ENCODE data around the gene ACADS.

The ACADS gene

GRCh38 chr12:120720234-120720986, 5.2 kb upstream of the ACADS start:
- TF ChIP-seq CTCF (conservative IDR thresholded peaks at IDR 0.05; ENCODE audit: low read length): no peak
- DNase-seq (ENCODE audit: low read depth): peak; percentile 70
- H3K4me3 ChIP-seq (ENCODE audit: low read length): no peak overlapping the region

DNA sequence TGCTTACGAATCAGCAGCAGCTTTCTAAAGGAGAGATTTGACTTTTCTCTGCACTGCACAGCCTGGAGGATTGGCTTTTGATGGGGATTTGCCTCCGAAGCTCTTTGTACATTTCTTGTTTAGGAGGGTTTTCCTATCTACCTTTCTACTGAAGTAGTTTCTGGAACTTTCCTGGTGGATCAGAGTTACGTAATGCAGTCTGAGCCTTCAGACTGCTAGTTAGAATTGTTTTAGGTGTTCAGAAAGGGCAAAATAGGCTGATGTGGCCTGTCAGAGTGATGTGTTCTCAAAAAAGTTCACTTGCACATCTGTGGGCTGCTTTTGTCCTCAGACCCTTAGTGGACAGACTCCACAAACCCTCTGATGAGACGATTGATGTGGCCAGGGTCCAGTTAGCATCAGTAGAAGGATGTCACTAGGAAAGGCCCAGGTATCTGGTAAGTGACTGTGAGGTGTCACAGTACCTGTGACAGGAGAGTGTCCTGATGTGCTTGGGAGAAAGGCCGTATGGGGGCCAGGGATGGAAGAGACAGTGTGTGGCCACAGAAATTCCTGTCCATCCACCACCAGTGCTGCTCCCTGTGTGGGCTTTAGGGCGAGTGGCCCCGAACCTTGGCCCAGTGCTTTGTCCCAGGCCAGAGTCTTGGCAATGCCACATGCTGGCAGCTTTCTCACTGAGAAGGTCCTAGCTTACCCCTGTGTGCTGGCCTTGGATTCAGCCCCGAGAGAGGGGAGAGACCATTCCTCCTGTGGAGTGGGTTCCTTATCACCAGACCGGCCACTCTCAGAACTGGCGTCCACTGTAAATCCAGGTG, 4.4 kb upstream of the ACADS start:
- no peak for DNase-seq (ENCODE audit: low read depth)
- no peak overlapping the region for H3K4me3 ChIP-seq (ENCODE audit: low read length)
- TF ChIP-seq CTCF (conservative IDR thresholded peaks at IDR 0.05; ENCODE audit: low read length): no peak

GRCh38 chr12:120721866-120722265, 3.8 kb upstream of the ACADS start:
- no peak for TF ChIP-seq CTCF (conservative IDR thresholded peaks at IDR 0.05; ENCODE audit: low read length)
- DNase-seq (ENCODE audit: low read depth): no peak
- H3K4me3 ChIP-seq (ENCODE audit: low read length): no peak overlapping the region

DNA sequence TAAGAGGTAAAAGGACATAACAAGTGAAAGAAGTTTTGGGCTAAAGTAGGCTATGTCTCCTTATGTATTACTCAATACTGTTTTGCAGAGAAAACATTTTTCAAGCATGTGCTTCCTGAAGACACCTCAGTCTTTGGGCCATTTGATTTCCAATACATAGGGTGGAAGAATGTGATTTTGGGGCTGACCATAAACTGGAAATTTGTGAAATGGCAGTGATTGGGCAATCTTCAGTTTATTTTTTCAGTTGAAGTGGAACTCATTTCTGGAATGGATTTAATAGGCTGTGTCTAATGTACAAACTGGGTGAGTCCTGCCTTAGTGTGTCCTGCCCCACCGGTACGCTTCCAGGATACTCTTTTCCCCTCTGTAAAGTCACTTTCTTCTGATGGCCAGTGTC, 2.8 kb upstream of the ACADS start:
- no peak overlapping the region for H3K4me3 ChIP-seq (ENCODE audit: low read length)
- TF ChIP-seq CTCF (conservative IDR thresholded peaks at IDR 0.05; ENCODE audit: low read length): no peak
- peak; percentile 44 for DNase-seq (ENCODE audit: low read depth)

- no peak for DNase-seq (ENCODE audit: low read depth)
- TF ChIP-seq CTCF (conservative IDR thresholded peaks at IDR 0.05; ENCODE audit: low read length): no peak
- H3K4me3 ChIP-seq (ENCODE audit: low read length): no peak overlapping the region
Measured at GRCh38 chr12:120724720-120725119, 906 bp upstream of the ACADS start.

GRCh38 chr12:120725151-120725658, 421 bp upstream of the ACADS start:
- DNase-seq (ENCODE audit: low read depth): no peak
- TF ChIP-seq CTCF (conservative IDR thresholded peaks at IDR 0.05; ENCODE audit: low read length): no peak
- peak overlapping the region; percentile 69 for H3K4me3 ChIP-seq (ENCODE audit: low read length)

DNA sequence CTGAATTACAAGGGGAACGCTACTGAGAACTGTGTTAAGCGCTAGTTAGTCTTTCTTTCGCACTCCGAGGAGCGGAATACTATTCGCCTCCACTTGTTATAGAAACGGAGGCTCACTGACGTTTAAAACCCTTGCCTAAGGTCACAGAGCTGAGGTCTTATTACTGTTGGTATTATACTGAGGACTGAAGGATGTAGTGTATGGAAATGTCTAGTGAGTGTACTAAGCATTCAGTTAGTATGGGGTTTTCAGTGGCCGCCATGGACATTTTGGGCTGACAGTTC, 826 bp downstream of the ACADS start:
- peak overlapping the region; percentile 69 for H3K4me3 ChIP-seq (ENCODE audit: low read length)
- DNase-seq (ENCODE audit: low read depth): no peak
- no peak for TF ChIP-seq CTCF (conservative IDR thresholded peaks at IDR 0.05; ENCODE audit: low read length)

Data from AG10803 (cell line).